Endothelial cell of umbilical vein (primary cell): ENCODE results near the gene SERPINA1.

Source experiments
- EZH2 ChIP-seq: IDR thresholded peaks from 2 replicates; pipeline ENCODE4 v1.6.1; 2012; ENCODE audit warnings: borderline replicate concordance, low read depth, mild to moderate bottlenecking, moderate library complexity, low read length, inconsistent platforms; ENCODE audit not compliant: severe bottlenecking
- GATA2 ChIP-seq: IDR thresholded peaks from 2 replicates; pipeline ENCODE4 v1.7.0; 2011; ENCODE audit warnings: low read depth, mild to moderate bottlenecking, moderate library complexity, mixed read lengths, low read length; ENCODE audit not compliant: insufficient read length, insufficient read depth
- MYC ChIP-seq: IDR thresholded peaks from one replicate; pipeline ENCODE4 v1.6.1; 2011; ENCODE audit warnings: mild to moderate bottlenecking, low read depth, low read length
- POLR2A ChIP-seq: IDR thresholded peaks from 2 replicates; pipeline ENCODE4 v1.6.1; 2012; ENCODE audit warnings: low read depth, mild to moderate bottlenecking, control low read depth, low read length
- POLR2AphosphoS5 ChIP-seq: IDR thresholded peaks from 2 replicates; pipeline ENCODE4 v1.6.1; 2012; ENCODE audit warnings: low read depth, mild to moderate bottlenecking, control low read depth, low read length, moderate library complexity; ENCODE audit not compliant: insufficient read depth
- TF ChIP-seq, protein P1 (sequence below), 2 donors: IDR thresholded peaks; 1 replicate in 1 of 2; 2 replicates in 1 of 2; pipeline ENCODE4 v1.5.1; 2011; ENCODE audit warnings: low read length in 2 of 2, mild to moderate bottlenecking in 2 of 2, moderate library complexity in 2 of 2, control low read depth in 1 of 2, inconsistent platforms in 1 of 2, low read depth in 1 of 2; ENCODE audit not compliant: insufficient read depth in 1 of 2; ENCODE audit errors: extremely low read depth in 1 of 2

DNA sequence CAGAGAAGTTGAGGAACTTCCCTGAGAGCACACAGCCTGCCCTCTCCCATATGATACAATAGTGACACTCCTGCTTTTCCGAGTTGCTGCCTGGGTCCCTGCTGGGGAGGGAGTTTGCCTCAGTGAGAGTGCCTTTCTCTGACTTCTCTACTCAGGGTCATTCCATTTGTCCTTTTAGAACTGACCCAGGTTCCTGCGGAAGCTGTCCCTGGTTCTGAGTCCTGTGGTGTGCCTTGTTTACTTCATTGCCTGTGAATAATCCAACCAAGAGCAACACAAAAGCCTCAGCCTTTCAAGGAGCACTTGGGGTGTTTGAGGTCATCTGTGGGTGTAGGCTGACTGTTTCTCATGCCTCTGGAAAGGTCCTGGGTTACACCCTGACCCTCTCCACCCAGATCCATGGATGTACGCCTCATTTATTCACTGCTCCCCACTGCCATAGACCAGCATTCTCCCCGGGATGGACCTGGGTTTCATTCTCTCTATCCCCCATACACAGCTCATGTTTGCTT, 13.6 kb downstream of the SERPINA1 start:
- TF ChIP-seq POLR2A, result no peak
- no peak for TF ChIP-seq EZH2
- TF ChIP-seq, protein P1, sequence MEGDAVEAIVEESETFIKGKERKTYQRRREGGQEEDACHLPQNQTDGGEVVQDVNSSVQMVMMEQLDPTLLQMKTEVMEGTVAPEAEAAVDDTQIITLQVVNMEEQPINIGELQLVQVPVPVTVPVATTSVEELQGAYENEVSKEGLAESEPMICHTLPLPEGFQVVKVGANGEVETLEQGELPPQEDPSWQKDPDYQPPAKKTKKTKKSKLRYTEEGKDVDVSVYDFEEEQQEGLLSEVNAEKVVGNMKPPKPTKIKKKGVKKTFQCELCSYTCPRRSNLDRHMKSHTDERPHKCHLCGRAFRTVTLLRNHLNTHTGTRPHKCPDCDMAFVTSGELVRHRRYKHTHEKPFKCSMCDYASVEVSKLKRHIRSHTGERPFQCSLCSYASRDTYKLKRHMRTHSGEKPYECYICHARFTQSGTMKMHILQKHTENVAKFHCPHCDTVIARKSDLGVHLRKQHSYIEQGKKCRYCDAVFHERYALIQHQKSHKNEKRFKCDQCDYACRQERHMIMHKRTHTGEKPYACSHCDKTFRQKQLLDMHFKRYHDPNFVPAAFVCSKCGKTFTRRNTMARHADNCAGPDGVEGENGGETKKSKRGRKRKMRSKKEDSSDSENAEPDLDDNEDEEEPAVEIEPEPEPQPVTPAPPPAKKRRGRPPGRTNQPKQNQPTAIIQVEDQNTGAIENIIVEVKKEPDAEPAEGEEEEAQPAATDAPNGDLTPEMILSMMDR (IDR thresholded peaks at IDR 0.05; ENCODE audit: extremely low read depth in 1 of 2, insufficient read depth in 1 of 2, low read depth in 1 of 2, low read length in 2 of 2), result no peak
- TF ChIP-seq MYC, result no peak
- TF ChIP-seq GATA2, result no peak
- no peak for TF ChIP-seq POLR2AphosphoS5
